Measurements from ENCODE around the gene RAP1GDS1.

- no peak for TF ChIP-seq CTCF (CRISPR knock-in tag; IDR thresholded peaks at IDR 0.05)
- no peak for TF ChIP-seq TCF7 (IDR thresholded peaks at IDR 0.05; ENCODE audit: low read depth)
- no peak for TF ChIP-seq ZBTB3 (CRISPR knock-in tag; IDR thresholded peaks at IDR 0.05; ENCODE audit: borderline replicate concordance, low read depth)
- TF ChIP-seq BCL3 (CRISPR knock-in tag; IDR thresholded peaks at IDR 0.05): no peak
- TF ChIP-seq GZF1 (CRISPR knock-in tag; IDR thresholded peaks at IDR 0.05): no peak
- TF ChIP-seq POLR2AphosphoS5 (IDR thresholded peaks at IDR 0.05; ENCODE audit: low read depth, low read length): no peak
- no peak for TF ChIP-seq DMAP1 (CRISPR knock-in tag; IDR thresholded peaks at IDR 0.05)
- TF ChIP-seq NR1H2 (CRISPR knock-in tag; IDR thresholded peaks at IDR 0.05; ENCODE audit: borderline replicate concordance, low read depth): no peak
Observed at GRCh38 chr4:98377559-98377958, 116.4 kb downstream of the RAP1GDS1 start.

Data from HepG2 (cell line).